Mucosa of descending colon (tissue), 3 donors: ENCODE results near the gene EML3. TPM values are rescaled to one million over a fixed set of nuclear protein-coding genes. Genes with fewer than 3 reads are reported as not detected.

Source experiments
- ATAC-seq: fragments of 200-7000 bp; cut with Tn5 transposase; one replicate; pipeline ENCODE4 v1.9.1; 2020; ENCODE audit warnings: mild to moderate bottlenecking, moderate library complexity
- DNase-seq, 3 donors: peaks; one replicate each; pipeline ENCODE4 v3.0.0-alpha.2; 2020
- H3K36me3 ChIP-seq: fragments of 200-600 bp; one replicate; pipeline ENCODE4 v1.8.0; 2021; ENCODE audit warnings: low read depth, mild to moderate bottlenecking
- H3K4me1 ChIP-seq: fragments of 200-600 bp; one replicate; pipeline ENCODE4 v1.8.0; 2021; ENCODE audit warnings: low read depth, mild to moderate bottlenecking
- H3K4me3 ChIP-seq: fragments of 200-600 bp; one replicate; pipeline ENCODE4 v1.8.0; 2021; ENCODE audit warnings: mild to moderate bottlenecking
- H3K9me3 ChIP-seq: fragments of 200-600 bp; one replicate; pipeline ENCODE4 v1.8.0; 2021; ENCODE audit warnings: mild to moderate bottlenecking
- intact Hi-C, 2 donors: fragments of 100-400 bp; cut with DNase I in 1 of 2; cut with micrococcal nuclease in 1 of 2; formaldehyde crosslinking; loops; one replicate each; pipeline versions ENCODE4 v1.11.0 to v1.11.1; 2022; cut with DNase I, micrococcal nuclease
- microRNA-seq: library from miRNA; unstranded; fragments of <30 nt; microRNA quantifications from one replicate; pipeline ENCODE4, GENCODE V29; 2019
- total RNA-seq, 3 donors: library from RNA; stranded (reverse); fragmentation: NEBNext Ultra II Directional in 2 of 3; extraction: Animal tissue kit (Norgen Biotek cat#: 25700) in 2 of 3; gene quantifications; one replicate each; pipeline versions ENCODE4 v1.2.1 to v1.2.4, GENCODE V29; 2021 to 2023
- TF ChIP-seq, protein P1 (sequence below): fragments of 200-600 bp; IDR thresholded peaks from one replicate; pipeline ENCODE4 v1.8.0; 2022; ENCODE audit warnings: antibody characterized with exemption, mild to moderate bottlenecking
- donor health status: DM: no; HTN: no; CAD: no; lungs with moderate emphysema.
- donor health status: DM: no; HTN: no; CAD: no.
- donor health status: DM: no; HTN: yes; CAD: no.

Gene EML3
- total RNA-seq, 3 donors from 2014 or later, result 54.6 to 57.7 (median 57.7) TPM

DNA sequence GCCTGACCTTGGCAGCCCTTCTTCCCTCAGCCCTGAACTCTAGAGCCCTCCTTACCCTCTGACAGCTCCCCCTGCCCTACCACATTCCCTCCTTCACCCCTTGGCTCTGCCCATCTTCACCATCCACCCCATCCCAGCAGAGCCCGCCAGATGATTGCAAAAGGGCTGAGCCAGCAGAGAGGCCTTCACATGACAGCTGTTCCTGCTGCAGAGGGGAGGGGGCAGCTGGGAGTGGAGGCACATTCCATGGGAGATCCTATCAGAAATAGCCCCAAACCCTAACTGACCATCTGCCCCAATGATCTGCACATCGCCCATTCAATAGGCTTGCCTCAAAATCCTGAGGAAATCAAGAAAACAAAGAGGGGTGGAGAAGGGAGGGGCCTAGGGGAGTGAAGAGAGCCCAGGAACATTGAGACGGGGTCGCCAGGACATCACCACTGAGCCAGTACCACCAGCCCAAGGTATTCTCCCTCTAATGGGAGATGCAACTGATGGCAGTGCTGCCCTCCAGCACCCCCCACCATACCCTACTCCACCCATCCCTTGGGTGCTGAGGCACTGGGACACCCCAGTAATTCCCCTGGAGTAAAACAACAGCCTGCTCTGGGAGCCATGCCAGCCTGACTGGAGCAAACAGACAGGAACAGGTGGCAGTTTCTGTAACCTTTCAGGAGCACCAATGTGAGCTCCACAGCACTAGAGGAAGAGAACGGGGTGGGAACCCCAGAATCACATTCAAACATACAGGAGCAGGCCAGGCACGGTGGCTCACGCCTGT lies 58.0 kb downstream of the EML3 start:
- ATAC-seq (peak; percentile 0), DNase-seq (peak in 2 of 3 donors; percentile 72 to 76)
- no peaks in the 10 kb centered on the region for H3K9me3 ChIP-seq
- TF ChIP-seq, protein P1, sequence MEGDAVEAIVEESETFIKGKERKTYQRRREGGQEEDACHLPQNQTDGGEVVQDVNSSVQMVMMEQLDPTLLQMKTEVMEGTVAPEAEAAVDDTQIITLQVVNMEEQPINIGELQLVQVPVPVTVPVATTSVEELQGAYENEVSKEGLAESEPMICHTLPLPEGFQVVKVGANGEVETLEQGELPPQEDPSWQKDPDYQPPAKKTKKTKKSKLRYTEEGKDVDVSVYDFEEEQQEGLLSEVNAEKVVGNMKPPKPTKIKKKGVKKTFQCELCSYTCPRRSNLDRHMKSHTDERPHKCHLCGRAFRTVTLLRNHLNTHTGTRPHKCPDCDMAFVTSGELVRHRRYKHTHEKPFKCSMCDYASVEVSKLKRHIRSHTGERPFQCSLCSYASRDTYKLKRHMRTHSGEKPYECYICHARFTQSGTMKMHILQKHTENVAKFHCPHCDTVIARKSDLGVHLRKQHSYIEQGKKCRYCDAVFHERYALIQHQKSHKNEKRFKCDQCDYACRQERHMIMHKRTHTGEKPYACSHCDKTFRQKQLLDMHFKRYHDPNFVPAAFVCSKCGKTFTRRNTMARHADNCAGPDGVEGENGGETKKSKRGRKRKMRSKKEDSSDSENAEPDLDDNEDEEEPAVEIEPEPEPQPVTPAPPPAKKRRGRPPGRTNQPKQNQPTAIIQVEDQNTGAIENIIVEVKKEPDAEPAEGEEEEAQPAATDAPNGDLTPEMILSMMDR, result no peak
- no peak overlapping the region for H3K4me3 ChIP-seq
- peaks cover 79% of the 10 kb centered on the region for H3K4me1 ChIP-seq
- peaks cover 4% of the 10 kb centered on the region for H3K36me3 ChIP-seq
- intact Hi-C loops, result loop anchor here in 1 of 2 donors (5.0 kb wide), 1 partner anchor 132 kb away; no protein-coding TSS in a partner anchor

GRCh38 chr11:62553839-62554361 lies 58.7 kb downstream of the EML3 start:
- Histone ChIP-seq H3K4me1 (peaks cover 85% of the 10 kb centered on the region), H3K4me3 (no peak overlapping the region), H3K36me3 (peaks cover 4% of the 10 kb centered on the region), H3K9me3 (no peaks in the 10 kb centered on the region)
- peak in 1 of 3 donors; percentile 53 for DNase-seq
- TF ChIP-seq, protein P1, result no peak
- intact Hi-C loops, result no loop called here
- peak; percentile 15 for ATAC-seq

- intact Hi-C loops, result no loop called here
- no peaks in the 10 kb centered on the region for H3K9me3 ChIP-seq
These were observed 59.3 kb downstream of the EML3 start for GRCh38 chr11:62553080-62553838.

GRCh38 chr11:62552485-62553079 lies 60.0 kb downstream of the EML3 start:
- intact Hi-C loops, result no loop called here
- Histone ChIP-seq H3K4me3 (no peak overlapping the region), H3K36me3 (peaks cover 4% of the 10 kb centered on the region), H3K9me3 (no peaks in the 10 kb centered on the region), H3K4me1 (peaks cover 92% of the 10 kb centered on the region)
- ATAC-seq, result no peak
- TF ChIP-seq, protein P1, result no peak
- peak in 1 of 3 donors; percentile 62 for DNase-seq

More at GRCh38 chr11:62553080-62553838, 59.3 kb downstream of the EML3 start:
- peak; percentile 87 to 93 (median 88) for DNase-seq
- Histone ChIP-seq H3K36me3 (peaks cover 4% of the 10 kb centered on the region), H3K4me1 (peaks cover 91% of the 10 kb centered on the region), H3K4me3 (peak overlapping the region; percentile 3)
- TF ChIP-seq, protein P1, result no peak
- peak; percentile 65 for ATAC-seq

Small RNAs within 50 kb of the gene (microRNA-seq; reads per million reads assigned to microRNA genes)
- not detected for gene MIR6747

Other genes with a start within 250 kb of the EML3 start
- not detected for gene SCGB1A1, start 193.7 kb downstream of the EML3 start, total RNA-seq
- gene AHNAK, start 66.0 kb downstream of the EML3 start, total RNA-seq, result 1,000 to 10,000 TPM in 1 of 3 donors, 100 to 1,000 TPM in 2; 473 to 1,283 (median 535) TPM
- 1,000 to 10,000 TPM; 1,059 to 1,365 (median 1,164) TPM for gene EEF1G, start 38.9 kb downstream of the EML3 start, total RNA-seq
- gene TUT1, start 21.3 kb downstream of the EML3 start, total RNA-seq, result 10 to 100 TPM; 11.9 to 19.8 (median 13.3) TPM
- gene MTA2, start 10.9 kb downstream of the EML3 start, total RNA-seq, result 10 to 100 TPM; 70.7 to 92.1 (median 89.6) TPM
- 10 to 100 TPM in 1 of 3 donors, 1 to 10 TPM in 2; 2.7 to 11.9 (median 3.8) TPM for gene ROM1, start 482 bp upstream of the EML3 start, total RNA-seq
- 10 to 100 TPM; 27.3 to 34.2 (median 29.1) TPM for gene B3GAT3, start 9.2 kb upstream of the EML3 start, total RNA-seq
- gene GANAB, start 33.8 kb upstream of the EML3 start, total RNA-seq, result 100 to 1,000 TPM; 202 to 232 (median 223) TPM
- gene INTS5, start 40.5 kb upstream of the EML3 start, total RNA-seq, result 10 to 100 TPM; 15.4 to 17.6 (median 16.7) TPM
- 10 to 100 TPM; 39.7 to 54.2 (median 53.1) TPM for gene C11orf98, start 52.4 kb upstream of the EML3 start, total RNA-seq
- 10 to 100 TPM; 11.6 to 18.6 (median 13.3) TPM for gene CSKMT, start 52.5 kb upstream of the EML3 start, total RNA-seq
- 10 to 100 TPM in 2 of 3 donors, 1 to 10 TPM in 1; 9.0 to 12.1 (median 10.8) TPM for gene UQCC3, start 58.9 kb upstream of the EML3 start, total RNA-seq
- gene LBHD1, start 59.5 kb upstream of the EML3 start, total RNA-seq, result 10 to 100 TPM in 2 of 3 donors, 1 to 10 TPM in 1; 7.4 to 10.6 (median 10.6) TPM
- 100 to 1,000 TPM in 1 of 3 donors, 10 to 100 TPM in 2; 79.2 to 138 (median 87.3) TPM for gene UBXN1, start 66.3 kb upstream of the EML3 start, total RNA-seq
- gene LRRN4CL, start 76.8 kb upstream of the EML3 start, total RNA-seq, result 10 to 100 TPM in 1 of 3 donors, 1 to 10 TPM in 2; 1.2 to 11.5 (median 5.6) TPM
- gene BSCL2, start 94.6 kb upstream of the EML3 start, total RNA-seq, result 10 to 100 TPM; 59.0 to 63.4 (median 61.0) TPM
- 1 to 10 TPM in 1 of 3 donors, under 1 TPM in 2; 0.35 to 5.2 (median 0.92) TPM for gene GNG3, start 94.9 kb upstream of the EML3 start, total RNA-seq
- gene HNRNPUL2, start 114.7 kb upstream of the EML3 start, total RNA-seq, result 10 to 100 TPM; 53.0 to 70.3 (median 58.6) TPM
- gene TTC9C, start 115.7 kb upstream of the EML3 start, total RNA-seq, result 10 to 100 TPM; 27.7 to 31.8 (median 29.3) TPM
- 10 to 100 TPM; 10.9 to 15.6 (median 13.0) TPM for gene ZBTB3, start 141.4 kb upstream of the EML3 start, total RNA-seq
- gene POLR2G, start 148.8 kb upstream of the EML3 start, total RNA-seq, result 10 to 100 TPM; 39.4 to 49.6 (median 41.5) TPM
- 10 to 100 TPM; 17.0 to 23.5 (median 17.1) TPM for gene TAF6L, start 158.6 kb upstream of the EML3 start, total RNA-seq
- gene TMEM179B, start 174.6 kb upstream of the EML3 start, total RNA-seq, result 10 to 100 TPM; 39.8 to 62.2 (median 54.0) TPM
- gene TMEM223, start 179.2 kb upstream of the EML3 start, total RNA-seq, result 10 to 100 TPM; 12.8 to 16.6 (median 14.8) TPM
- gene NXF1, start 192.7 kb upstream of the EML3 start, total RNA-seq, result 100 to 1,000 TPM in 1 of 3 donors, 10 to 100 TPM in 2; 46.7 to 103 (median 55.0) TPM
- gene STX5, start 219.3 kb upstream of the EML3 start, total RNA-seq, result 10 to 100 TPM; 38.7 to 44.3 (median 41.7) TPM
- not detected for gene TEX54, start 220.1 kb upstream of the EML3 start, total RNA-seq
- gene WDR74, start 226.8 kb upstream of the EML3 start, total RNA-seq, result 10 to 100 TPM; 35.0 to 42.4 (median 38.8) TPM